Limb (tissue), 2 donors: ENCODE measurements around the gene TMEM150A.
"Not testable (repeated sequence)": the region's sequence is repeated elsewhere in the genome, so short reads cannot be mapped to it uniquely, and the experiment has no call there.

Experiments used
- DNase-seq, 2 donors: peaks; one replicate each; pipeline ENCODE4 v3.0.0-alpha.2; 2016; ENCODE audit errors: extremely low spot score in 2 of 2

The TMEM150A gene

DNA sequence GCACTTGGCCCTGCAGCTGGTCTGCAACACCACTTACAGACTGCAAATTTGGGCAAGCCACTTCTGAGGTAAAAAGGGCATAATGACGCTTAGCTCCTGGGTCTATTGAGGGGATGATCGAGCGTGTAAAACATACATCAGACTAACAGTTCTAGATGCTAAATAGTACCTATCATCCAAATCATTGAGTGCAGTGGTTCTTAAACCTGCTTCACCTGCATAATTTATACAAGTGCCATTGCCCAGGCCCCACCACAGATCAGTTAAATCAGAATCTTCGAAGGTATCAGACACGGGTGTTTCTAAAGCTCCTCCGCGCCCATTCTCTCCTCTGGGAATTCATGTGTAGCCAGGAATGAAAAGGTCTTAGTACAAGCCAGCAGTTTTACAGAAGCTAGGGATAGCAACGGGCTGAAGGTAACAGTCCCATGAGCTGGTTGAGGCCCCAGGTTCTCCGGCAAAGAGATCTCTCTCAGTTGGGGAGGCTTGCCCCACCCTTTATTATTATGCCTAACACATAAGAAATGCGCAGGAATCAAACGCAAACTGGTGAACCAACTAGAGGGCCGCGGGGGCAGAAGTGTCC is 7.7 kb downstream of the TMEM150A start:
- DNase-seq = no peak

DNA sequence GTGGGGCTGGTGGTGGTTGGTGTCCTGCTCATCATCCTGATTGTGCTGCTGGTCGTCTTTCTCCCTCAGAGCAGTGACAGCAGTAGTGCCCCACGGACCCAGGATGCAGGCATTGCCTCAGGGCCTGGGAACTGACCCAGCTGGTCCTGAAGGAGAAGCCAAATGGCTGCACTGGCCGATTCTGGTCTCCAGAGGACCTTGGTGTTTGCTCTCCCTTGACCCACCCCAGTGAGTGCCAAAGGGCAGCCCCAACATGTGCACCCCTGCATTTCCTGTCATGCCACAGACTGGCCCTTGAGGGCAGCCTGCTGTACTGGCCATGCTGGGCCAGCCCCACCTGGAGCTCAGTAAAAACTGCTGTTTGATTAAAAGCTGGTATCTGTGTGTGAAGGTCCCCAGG is 9.5 kb downstream of the TMEM150A start:
- DNase-seq = no peak

DNA sequence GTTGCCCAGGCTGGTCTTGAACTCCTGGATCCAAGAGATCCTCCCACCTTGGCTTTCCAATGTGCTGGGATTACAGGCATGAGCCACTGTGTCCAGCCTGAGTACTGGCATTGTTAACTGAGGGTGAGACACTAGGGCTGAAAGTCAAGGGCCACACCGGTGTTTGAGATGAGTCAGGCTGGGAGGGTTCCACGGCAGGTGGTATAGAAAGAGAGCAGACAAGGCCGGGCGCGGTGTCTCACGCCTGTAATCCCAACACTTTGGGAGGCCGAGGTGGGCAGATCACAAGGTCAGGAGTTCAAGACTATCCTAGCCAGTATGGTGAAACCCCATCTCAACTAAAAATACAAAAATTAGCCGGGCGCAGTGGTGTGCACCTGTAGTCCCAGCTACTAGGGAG is 10.2 kb downstream of the TMEM150A start:
- DNase-seq = not testable (repeated sequence)

DNA sequence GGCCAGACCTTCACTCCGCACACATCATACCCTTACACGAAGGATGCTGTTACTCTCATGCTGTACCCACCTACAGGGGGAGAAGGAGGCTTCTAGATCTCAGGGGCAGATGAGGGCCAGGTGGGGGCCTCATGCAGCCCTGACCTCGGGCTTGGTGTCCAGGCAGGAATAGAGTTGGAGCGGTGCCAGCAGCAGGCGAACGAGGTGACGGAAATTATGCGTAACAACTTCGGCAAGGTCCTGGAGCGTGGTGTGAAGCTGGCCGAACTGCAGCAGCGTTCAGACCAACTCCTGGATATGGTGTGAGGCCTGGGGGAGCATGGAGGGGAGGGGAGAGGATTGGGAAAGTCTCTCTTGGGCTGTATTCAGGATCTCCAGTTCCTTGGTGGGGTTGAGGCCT is 10.9 kb downstream of the TMEM150A start:
- DNase-seq = no peak

DNA sequence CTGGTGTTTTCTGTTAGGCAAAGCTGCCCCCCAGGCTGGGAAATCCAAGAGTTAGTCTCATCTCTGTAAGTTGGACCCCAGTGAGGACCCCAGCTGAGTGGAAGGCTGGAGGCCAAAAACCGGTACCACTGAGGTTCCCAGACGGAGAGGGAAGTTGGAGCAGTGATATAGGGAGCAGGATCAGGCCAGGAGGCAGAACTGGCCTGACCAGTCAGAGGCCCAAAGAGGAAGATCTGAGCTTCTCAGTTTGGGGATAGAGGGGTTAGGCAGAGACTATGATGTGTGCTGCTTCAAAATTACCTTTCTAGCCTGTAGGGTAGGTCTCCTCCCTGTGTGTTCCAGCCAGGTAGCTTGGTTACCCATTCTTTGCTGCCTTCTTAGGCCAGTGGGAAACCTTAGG is 11.5 kb downstream of the TMEM150A start:
- no peak for DNase-seq

DNA sequence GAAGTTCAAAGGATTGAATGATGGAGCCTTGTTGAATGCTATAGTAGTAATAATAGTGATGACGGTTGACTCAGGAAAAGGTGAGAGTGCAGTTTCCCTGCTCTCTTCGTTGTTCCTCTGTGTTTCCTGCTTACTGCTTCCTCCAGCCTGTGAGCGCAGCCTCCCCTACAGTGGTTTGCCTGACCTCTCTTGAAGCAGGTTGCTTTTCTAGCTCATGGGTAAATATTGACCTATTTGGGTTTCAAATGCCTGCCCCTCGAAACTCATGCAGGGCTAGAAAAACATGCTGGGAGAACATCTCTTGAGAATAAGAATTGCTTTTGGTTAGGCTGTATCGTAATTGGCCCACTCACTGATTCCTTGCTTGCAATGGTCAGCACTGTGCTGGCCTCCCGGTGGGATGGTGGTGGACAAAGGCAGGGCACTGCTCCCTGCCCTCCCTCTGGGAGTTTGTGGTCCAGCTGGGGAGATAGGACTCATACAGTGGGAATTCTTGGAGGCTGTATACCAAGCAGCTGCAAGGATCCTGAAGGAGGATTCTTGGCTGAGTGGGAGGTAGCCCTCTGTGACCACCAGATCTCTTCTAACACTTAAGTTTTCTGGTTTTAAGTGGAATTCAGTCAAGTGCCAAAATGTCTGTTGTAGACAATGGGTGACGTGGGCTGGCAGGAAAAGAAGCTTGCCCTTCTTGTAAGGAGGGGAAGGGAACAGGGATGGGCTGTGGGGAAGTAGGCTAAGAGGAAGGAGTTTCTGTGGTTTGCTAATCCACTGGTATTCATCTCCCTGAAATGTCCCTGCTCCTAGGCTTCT is 12.3 kb downstream of the TMEM150A start:
- DNase-seq = no peak

DNA sequence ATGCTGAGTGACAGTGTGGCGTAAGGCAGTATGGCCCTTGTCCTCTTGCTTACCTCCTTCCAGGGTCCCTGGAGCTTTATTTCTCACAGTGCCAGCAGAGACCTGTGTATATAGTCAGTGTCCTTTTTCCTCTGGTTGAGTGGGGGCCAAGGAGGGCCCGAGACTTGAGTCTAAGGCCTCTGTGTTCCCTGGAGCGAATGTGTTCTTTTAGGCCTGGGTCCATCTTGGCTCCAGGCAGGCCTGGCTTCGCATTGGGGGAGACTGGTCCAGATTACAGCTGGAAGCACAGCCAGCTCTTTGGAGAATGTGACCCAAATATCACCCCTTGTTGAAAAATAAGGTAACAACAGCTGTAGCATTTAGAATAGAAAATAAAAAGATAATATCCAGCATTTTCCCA is 13.3 kb downstream of the TMEM150A start:
- no peak for DNase-seq

DNA sequence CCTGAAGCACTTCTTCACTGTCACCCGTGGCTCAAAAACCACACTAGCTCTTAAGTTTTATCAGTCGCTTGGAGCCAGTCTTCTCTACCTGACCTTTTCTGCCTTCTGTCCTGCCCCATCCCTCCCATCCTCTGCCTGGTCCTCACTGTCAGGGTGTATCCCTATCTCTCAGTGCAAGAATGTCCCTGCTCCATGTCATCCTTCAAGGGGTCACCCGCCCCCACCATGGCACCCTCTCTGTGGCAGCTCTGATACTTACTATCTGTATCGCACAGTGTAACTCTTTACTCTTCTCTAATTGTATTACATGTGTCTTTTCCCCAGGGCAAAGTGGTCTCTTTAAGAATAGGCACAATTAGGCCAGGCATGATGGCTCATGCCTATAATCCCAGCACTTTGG is 13.9 kb downstream of the TMEM150A start:
- DNase-seq = no peak

DNA sequence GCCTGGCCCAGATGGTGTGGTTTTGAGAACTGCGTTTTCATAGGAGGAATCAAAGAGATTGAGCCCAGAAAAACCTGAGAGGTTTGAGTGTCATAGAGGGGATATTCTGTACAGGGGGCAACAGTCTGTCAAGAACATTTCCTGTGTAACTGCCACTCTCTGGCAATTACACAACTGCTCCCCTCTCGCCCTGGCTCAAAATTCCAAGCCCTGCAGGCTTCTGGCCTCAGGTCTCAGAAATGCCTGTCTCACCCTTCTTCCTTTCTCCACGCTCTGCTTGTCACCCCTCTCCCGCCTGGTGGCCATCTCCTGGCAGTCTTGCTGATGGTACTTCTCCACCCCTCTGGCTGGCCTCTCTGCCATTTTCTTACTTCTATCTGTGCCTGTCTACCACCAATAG is 14.3 kb downstream of the TMEM150A start:
- no peak for DNase-seq

DNA sequence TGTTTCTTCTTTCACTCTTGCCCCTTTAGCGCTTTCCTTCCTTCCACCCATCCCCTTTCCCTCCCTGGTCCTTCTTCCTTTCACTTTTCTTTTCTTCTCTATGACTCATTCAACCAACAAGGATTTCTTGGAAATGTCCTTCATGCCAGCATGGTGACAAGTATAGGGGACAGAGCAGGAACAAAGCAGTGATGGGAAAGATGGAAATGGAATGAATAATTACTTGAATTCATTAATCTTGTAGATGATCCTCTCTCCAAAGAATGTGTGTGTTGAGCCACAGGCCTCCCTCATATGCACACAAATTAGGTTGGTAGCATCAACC is 16.8 kb downstream of the TMEM150A start:
- no peak for DNase-seq

DNA sequence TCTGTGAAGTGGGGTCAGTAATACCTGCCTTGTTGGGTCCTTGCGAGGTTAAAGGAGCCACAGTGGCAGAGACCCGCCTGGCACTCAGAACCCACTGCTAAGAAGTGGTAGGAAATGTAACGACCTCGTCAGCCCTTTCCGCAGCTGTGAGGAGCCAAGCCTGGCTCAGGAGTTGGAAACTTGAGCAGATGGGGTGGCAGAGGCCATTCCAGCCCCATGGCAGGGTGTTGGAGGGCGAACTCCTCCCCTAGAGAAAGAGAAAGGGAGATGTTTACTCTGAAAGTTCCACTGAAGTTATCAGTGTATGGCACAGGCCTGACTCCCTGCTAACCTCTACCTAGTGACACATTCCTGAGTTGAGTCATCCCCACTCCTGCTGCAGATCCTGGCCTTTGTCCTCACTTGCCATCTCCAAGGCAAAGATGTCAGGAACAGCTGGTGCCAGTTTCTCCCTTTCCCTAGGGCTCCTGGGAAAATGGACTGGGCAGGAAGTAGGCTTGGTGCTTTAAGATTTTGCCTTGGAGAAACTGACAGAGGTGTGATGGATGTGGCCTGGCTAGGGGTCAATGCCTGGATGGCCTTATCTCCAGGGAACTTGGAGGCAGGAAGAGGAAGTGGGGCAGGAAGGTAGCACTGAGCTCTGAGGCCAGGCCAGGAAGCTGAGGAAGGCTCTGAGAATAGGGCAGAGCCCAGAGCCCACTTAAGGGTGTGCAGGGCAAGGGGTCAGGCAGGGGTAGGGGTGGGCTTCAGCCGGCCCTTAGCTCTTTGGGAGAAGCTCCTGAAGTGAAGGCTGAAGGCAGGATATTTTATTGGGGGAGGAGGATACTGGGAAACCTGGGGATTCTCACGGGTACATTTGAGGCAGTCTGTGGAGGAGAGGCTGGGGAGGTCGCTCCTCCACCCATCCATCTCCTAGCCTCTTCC is 17.4 kb downstream of the TMEM150A start:
- DNase-seq = no peak

DNA sequence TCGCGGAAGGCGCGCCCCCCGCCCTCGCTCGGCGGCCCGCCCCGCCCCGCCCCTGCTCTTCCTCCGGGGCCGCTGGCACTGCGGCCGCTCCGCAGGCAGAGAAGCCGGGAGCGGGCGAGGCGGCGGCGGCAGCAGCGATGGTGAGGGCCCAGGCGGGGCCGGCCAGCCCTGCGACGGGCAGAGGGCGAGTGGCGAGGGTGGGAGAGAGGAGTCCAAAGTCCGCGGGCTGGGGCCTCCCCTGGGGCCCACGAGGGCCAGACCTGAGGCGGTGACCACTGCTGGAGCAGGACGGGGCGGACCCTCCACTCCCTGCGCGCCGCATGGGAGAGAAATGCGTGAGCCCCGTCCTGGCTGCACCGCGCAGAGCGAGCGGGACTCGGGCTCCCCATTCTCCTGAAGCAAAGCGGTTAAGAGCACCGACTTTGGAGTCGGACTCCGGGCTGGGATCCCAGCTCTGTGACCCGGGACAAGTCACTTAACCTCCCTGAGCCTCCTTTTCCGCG is 18.1 kb downstream of the TMEM150A start, which contains the start of gene VAMP5:
Gene VAMP5, plus strand, starts transcription at position 78 of the 503 bp plus-strand sequence. Its CDS starts 60 bp downstream, at position 138.
- no peak for DNase-seq

DNA sequence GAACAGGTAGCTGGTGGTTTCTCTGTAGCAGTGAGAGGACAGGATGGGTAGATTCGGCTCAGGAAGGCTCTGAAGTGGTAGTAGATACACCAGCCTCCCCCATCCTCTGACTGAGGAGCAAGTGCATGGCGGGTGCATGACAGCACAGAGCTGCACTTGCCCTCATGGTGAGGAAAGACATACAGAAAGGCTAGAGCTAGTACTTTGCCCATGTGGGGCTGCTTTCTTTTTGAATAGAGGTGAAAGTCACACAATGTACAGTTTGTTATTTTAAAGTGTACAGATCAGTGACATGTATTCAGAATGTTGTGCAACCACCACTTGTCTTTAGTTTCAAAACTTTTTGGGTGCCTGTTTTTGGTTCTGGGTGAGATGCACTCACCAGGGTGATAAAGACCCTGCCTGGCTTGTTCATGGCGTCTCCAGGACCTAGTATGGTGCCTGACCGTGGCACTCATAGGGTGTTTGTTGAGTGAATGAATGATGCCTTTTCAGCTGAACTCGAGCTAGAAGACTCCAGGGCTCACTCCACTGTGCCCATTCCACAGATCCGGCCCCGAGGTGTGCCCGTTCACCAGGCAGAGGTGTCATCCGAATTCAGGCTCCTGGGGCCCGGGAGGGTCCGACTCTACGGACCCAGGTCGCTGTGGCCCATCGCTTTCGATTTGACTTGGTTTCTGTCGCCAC is 18.7 kb downstream of the TMEM150A start:
- DNase-seq = no peak

DNA sequence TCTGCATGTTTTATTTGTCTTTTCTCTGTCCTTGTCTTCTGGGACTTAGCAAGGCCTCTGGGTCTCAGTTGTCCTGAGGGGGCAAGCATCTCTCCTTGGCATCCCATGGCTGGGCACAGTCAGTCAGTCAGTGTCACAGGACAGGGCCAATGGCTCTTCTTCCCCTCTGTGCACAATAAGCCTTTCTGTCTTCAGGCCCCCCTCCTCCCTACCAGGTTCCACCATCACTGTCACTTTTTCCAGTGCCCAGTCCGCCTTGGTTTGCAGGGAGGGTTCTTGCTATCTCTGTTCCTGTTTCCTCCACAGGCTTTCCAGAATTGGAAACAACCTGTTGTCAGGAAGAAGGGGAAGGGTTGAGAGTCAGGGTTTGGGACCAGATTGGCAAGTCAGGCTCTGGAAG is 20.0 kb downstream of the TMEM150A start:
- no peak for DNase-seq

DNA sequence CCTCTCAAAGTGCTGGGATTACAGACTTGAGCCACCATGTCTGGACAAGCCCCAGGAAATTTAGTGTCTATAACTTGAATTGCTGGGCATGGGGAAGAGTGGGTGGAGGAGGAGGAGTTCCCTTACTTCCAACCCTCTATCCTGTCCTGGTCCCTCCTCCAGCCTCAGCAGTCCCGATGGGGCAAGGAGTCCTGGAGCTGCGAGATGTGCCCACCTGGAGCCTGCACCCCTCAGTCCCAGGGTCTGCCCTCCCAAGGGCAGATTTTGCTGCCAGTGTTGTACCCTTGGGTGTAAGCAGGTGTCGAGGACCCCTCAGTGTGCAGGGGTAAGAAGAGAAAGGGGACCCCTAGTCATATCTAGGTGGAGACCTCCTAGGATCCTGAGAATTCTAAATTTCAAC is 22.3 kb downstream of the TMEM150A start:
- DNase-seq = no peak

DNA sequence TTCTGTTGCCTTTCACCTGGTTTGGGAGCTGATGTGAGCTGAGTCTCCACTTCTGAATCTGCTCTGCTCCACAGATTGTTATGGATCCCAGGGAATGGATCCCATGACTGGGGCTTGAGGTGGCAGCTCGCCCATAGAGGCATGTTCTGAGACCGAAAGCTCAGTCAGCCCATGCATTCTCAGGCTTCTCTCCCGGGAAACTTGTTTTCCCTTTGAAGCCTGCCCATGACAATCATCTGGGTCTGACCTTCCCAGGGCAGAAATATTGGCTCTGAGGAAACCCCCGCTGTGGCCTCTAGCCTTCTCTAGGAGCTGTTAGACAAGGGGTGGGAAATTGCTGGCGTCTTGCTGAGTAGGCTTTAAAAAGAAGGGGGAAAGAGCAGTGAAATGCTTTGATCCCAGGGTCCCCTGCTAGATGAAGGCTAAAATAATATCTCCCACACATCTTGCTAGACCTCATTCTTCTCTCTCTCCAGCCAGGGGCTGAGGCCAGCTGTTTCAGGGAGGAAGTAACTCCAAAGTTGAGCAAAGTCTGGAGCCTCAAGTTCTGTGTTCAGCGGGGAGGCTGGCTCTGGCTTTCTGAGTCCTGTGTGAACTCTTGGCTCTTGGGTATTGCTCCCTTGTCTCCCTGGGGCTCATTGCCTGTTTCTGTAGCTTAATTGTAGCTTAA is 23.1 kb downstream of the TMEM150A start:
- DNase-seq = no peak

DNA sequence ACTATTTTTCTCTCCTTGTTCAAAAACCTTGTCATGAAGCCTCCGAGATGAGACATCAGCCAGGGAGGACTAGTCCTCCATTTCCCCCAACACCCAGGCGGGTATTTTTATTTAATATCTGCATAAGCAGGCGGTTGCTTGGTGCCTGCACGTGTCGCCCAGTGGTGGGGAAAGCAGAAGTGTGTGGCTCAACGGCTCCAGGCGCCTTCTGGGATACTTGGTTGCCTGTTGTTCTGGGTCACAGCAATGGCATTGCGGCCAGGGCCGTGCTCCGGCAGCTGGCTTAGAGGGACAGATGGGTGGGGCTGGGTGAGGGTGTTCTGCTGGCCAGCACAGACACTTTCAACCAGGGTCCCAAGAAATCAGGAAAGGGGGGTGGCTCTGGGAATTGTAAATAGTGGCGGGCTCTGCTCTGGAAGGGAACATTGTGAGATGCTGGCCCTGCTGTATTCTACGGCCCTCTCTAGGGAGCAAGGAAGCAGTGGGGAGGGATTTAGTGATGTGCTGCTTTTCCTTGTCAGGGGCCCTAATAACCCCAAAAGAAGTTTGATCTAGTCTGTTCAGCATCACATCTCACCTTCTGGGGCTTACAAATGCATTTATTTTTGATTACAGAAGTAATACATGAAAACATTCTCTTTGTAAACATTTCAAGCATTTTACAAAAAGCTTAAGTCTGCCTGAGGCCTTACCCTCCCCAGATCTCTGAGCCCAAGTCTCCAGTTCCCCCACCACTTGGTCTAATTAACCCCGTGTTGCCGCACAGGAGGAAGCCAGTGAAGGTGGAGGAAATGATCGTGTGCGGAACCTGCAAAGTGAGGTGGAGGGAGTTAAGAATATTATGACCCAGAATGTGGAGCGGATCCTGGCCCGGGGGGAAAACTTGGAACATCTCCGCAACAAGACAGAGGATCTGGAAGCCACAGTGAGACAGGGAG is 24.0 kb downstream of the TMEM150A start:
- DNase-seq = no peak

DNA sequence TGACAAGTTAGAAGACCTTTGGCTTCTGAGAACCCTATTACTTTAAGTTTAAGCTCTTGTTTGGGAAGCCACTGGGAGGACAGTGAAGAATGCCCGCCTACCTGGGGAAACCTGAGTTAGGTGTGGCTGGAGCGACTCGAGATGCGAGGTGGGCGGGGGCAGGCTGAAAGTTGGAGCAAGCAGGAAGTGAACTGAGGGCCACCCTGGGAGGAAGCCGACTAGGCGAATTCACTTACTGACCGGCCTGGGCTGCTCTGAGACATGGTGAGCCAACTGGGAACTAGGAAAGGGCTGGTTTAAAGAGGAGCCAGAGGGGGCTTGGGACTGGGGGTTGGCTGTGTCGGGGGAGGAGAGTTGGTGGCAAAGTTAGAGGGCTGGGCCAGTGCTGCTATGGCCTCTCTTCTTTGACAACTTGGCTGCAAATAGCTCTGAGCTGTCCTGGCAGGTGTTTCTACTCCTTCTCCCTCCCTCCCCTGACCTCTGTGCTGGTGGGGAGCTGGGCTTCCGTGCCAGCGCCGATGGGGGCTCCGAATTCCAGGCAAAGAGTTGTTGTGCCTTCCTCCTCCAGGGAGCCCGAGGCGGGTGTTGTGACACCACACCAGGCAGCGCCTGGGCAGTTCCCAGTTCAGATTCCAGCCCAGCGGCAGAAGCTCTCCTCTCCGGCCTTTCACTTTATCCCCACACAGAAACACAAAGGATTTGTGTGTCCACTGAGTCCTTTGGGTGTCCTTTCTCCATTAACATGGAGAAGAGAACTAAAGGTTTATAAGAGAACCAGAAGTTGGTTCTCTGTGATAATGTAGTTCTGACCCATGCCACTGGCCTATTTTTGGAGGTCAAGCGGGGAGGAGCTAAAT is 24.9 kb downstream of the TMEM150A start, which contains the start of gene VAMP8:
Gene VAMP8, plus strand, starts transcription at position 201 of the 857 bp plus-strand sequence. Its CDS starts 61 bp downstream, at position 262.
- DNase-seq = no peak

DNA sequence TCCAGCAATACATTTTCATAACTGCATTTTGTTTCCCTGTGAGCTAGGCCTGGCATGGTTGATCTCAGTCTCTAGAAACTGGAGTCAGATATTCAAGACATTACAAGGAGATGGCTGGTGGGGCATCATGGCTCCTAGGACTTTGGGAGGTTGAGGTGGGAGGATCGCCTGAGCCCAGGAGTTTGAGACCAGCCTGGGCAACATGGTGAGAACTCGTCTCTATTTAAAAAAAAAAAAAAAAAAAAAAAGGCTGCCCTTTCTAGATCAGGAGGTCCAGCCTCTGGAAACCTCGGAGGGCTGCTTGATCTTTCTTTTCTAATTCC is 25.5 kb downstream of the TMEM150A start:
- no peak for DNase-seq
